ENCODE data around the gene INO80D. TPM values are rescaled to one million over a fixed set of nuclear protein-coding genes. Genes with fewer than 3 reads are reported as not detected.

Gene INO80D
- total and polyA plus RNA-seq, 7 donors: 1.7 to 17.7 (median 15.4) TPM

DNA sequence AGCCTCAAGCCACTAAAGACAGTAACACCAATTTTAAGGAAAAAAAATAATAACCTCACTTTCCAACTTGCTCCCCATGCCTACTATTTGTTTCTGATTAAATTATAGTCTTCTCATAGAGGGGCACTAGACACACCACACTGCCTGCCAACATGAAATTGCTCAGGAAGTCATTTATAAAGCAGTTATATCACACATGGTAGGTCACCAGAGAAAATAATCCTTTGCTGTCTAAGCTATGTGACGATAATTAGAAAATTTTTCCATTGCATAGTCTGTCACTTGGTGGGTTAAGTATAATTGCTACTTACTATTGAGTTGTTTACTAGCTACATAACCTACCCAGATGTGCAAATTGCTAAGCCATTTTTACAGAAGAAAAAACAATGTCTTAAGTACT lies 85.2 kb downstream of the INO80D start:
- Histone ChIP-seq H3K4me1 (no peaks in the 10 kb centered on the region), H3K9me3 (no peaks in the 10 kb centered on the region), H3K36me3 (ENCODE audit: insufficient read depth in 1 of 2, low read depth in 1 of 2) (peaks cover 16 to 58% of the 10 kb centered on the region in 2 donors), H3K4me3 (no peak overlapping the region), H3K27me3 (ENCODE audit: insufficient read depth in 3 of 3, low read length in 2 of 3) (no peaks in the 10 kb centered on the region), H3K27ac (no peak overlapping the region)
- DNase-seq: no peak
- no peak for ATAC-seq
- TF ChIP-seq, protein P1, sequence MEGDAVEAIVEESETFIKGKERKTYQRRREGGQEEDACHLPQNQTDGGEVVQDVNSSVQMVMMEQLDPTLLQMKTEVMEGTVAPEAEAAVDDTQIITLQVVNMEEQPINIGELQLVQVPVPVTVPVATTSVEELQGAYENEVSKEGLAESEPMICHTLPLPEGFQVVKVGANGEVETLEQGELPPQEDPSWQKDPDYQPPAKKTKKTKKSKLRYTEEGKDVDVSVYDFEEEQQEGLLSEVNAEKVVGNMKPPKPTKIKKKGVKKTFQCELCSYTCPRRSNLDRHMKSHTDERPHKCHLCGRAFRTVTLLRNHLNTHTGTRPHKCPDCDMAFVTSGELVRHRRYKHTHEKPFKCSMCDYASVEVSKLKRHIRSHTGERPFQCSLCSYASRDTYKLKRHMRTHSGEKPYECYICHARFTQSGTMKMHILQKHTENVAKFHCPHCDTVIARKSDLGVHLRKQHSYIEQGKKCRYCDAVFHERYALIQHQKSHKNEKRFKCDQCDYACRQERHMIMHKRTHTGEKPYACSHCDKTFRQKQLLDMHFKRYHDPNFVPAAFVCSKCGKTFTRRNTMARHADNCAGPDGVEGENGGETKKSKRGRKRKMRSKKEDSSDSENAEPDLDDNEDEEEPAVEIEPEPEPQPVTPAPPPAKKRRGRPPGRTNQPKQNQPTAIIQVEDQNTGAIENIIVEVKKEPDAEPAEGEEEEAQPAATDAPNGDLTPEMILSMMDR (IDR thresholded peaks at IDR 0.05): no peak
- intact Hi-C loops (cut with DNase I): loop anchor here in 1 of 2 donors (10.0 kb wide), 1 partner anchor 144 kb away; no protein-coding TSS in a partner anchor
- WGBS, 3 donors: 61 to 80% (median 62%) methylated on average over 1 of the region's 1 CpG

DNA sequence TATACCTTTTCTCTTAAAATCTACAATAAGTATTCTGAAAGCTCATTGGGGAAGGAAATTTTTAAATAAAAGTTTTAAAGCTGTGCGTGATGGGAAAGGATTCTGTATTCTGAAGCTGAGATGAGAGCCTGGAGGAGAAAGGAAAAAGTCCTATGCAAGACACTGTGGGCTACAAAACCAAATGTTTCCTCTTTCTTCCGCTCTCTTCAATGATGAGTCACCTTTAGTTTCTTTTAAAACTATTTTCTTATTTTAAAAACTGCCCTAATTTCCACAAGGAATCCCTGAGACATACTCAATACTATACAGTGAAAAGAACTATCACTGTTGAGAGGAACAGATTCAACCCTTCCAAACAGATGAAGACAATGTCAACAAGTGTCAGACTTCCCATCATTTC lies 87.4 kb downstream of the INO80D start:
- Histone ChIP-seq H3K4me3 (no peak overlapping the region), H3K27ac (no peak overlapping the region), H3K27me3 (ENCODE audit: insufficient read depth in 3 of 3, low read length in 2 of 3) (no peaks in the 10 kb centered on the region), H3K4me1 (peaks cover 16% of the 10 kb centered on the region), H3K9me3 (no peaks in the 10 kb centered on the region), H3K36me3 (ENCODE audit: insufficient read depth in 1 of 2, low read depth in 1 of 2) (peaks cover 10 to 36% of the 10 kb centered on the region in 2 donors)
- TF ChIP-seq, protein P1 (IDR thresholded peaks at IDR 0.05): no peak
- intact Hi-C loops (cut with DNase I): no loop called here
- ATAC-seq (no peak), DNase-seq (no peak)
- 91 to 97% (median 94%) methylated on average over 2 of the region's 2 CpGs for WGBS, 3 donors

DNA sequence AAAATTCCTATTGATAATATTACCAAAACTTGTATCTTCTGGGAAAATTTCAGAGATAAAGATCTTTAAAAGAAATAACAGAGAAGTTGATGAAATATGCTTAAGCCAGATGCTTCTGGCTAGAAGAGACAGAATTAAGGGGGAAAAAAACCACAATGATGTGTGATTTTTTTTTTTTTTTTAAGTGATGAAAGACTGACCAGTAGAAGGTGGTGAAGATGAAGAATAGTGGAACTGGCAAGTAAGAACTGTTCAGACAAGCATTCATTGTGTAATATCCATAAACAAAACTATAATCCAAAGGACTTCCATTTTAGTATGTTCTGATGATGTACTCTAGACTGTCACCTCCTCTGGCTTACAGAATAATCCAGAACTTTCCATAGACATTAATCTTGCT lies 89.8 kb downstream of the INO80D start:
- no peaks in the 10 kb centered on the region for H3K9me3 ChIP-seq
- TF ChIP-seq, protein P1 (IDR thresholded peaks at IDR 0.05): no peak
- no peak overlapping the region for H3K27ac ChIP-seq
- intact Hi-C loops (cut with DNase I): no loop called here
- DNase-seq: no peak
- no peak overlapping the region for H3K4me3 ChIP-seq
- peaks cover 16% of the 10 kb centered on the region for H3K4me1 ChIP-seq
- H3K27me3 ChIP-seq (ENCODE audit: insufficient read depth in 3 of 3, low read length in 2 of 3): no peaks in the 10 kb centered on the region
- no peak for ATAC-seq
- H3K36me3 ChIP-seq (ENCODE audit: insufficient read depth in 1 of 2, low read depth in 1 of 2): peaks cover 6 to 34% of the 10 kb centered on the region in 2 donors

DNA sequence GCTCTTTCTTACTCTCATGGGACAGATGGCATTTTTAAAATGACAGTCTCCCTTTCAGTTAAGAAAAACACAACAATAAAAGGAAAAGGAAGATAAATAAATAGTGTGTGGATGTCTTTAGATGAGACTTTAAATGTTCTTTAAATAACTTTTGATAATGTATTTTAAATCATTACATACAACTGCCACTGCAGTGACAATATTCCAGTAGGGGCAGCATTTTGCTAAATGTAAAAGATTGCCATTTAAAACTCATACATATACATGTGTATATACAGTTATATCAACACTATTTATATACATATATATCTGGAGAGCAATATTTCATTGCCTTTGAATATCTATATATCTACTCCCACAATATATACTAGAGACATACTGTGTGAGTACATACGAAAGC lies 90.7 kb downstream of the INO80D start:
- no peaks in the 10 kb centered on the region for H3K9me3 ChIP-seq
- intact Hi-C loops (cut with DNase I): no loop called here
- H3K4me1 ChIP-seq: peaks cover 16% of the 10 kb centered on the region
- no peaks in the 10 kb centered on the region for H3K27me3 ChIP-seq (ENCODE audit: insufficient read depth in 3 of 3, low read length in 2 of 3)
- no peak overlapping the region for H3K27ac ChIP-seq
- DNase-seq: no peak
- TF ChIP-seq, protein P1 (IDR thresholded peaks at IDR 0.05): no peak
- peaks cover 6 to 34% of the 10 kb centered on the region in 2 donors for H3K36me3 ChIP-seq (ENCODE audit: insufficient read depth in 1 of 2, low read depth in 1 of 2)
- H3K4me3 ChIP-seq: no peak overlapping the region
- 94 to 97% (median 94%) methylated on average over 1 of the region's 1 CpG for WGBS, 3 donors
- no peak for ATAC-seq

DNA sequence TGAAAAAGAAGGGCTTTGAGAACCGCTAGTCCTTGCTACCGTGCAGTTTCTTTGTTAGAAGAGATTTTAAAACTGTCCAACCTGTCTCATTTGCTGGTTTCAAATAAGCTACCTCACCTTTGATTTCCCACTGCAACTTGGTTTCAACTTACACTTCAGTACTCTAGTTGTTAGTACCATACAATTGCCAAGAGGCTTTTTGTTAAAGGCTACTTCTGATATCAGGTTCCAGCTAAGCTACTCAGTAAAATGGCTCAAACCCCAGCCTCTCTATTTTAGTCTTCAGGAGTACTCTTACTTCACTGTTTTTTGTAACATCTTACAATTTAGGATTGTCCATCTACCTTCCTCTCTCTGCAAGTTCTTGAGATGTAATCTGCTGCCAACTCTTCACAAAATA lies 91.6 kb downstream of the INO80D start:
- TF ChIP-seq, protein P1 (IDR thresholded peaks at IDR 0.05): no peak
- H3K27ac ChIP-seq: no peak overlapping the region
- H3K4me3 ChIP-seq: no peak overlapping the region
- ATAC-seq (peak; percentile 49 to 78 (median 62)), DNase-seq (no peak)
- H3K9me3 ChIP-seq: no peaks in the 10 kb centered on the region
- 42 to 56% (median 48%) methylated on average over 2 of the region's 2 CpGs for WGBS, 3 donors
- intact Hi-C loops (cut with DNase I): no loop called here
- H3K36me3 ChIP-seq (ENCODE audit: insufficient read depth in 1 of 2, low read depth in 1 of 2): peaks cover 6 to 26% of the 10 kb centered on the region in 2 donors
- H3K4me1 ChIP-seq: peaks cover 16% of the 10 kb centered on the region
- no peaks in the 10 kb centered on the region for H3K27me3 ChIP-seq (ENCODE audit: insufficient read depth in 3 of 3, low read length in 2 of 3)
